Measurements from ENCODE around the gene INPP4B.

INPP4B gene

GRCh38 chr4:142367418-142368180 is 478.5 kb downstream of the INPP4B start:
- DNase-seq: no peak

GRCh38 chr4:142366769-142367181 is 479.3 kb downstream of the INPP4B start:
- no peak for DNase-seq

GRCh38 chr4:142365391-142365790 is 480.7 kb downstream of the INPP4B start:
- DNase-seq: no peak

GRCh38 chr4:142363686-142364085 is 482.4 kb downstream of the INPP4B start:
- no peak for DNase-seq

- no peak for DNase-seq
Observed at GRCh38 chr4:142361981-142362380, 484.1 kb downstream of the INPP4B start.

- no peak for DNase-seq
Observed at GRCh38 chr4:142360657-142361056, 485.4 kb downstream of the INPP4B start.

- no peak for DNase-seq
Observed at GRCh38 chr4:142358656-142359055, 487.4 kb downstream of the INPP4B start.

- no peak for DNase-seq
Observed at GRCh38 chr4:142356801-142357200, 489.3 kb downstream of the INPP4B start.

- no peak for DNase-seq
Observed at GRCh38 chr4:142356118-142356759, 489.9 kb downstream of the INPP4B start.

- no peak for DNase-seq
Observed at GRCh38 chr4:142355421-142355930, 490.6 kb downstream of the INPP4B start.

- DNase-seq: no peak
Observed at GRCh38 chr4:142354794-142355420, 491.2 kb downstream of the INPP4B start.

- DNase-seq: no peak
Observed at GRCh38 chr4:142354041-142354440, 492.1 kb downstream of the INPP4B start.

- no peak for DNase-seq
Observed at GRCh38 chr4:142353149-142353738, 492.9 kb downstream of the INPP4B start.

GRCh38 chr4:142352712-142353111 is 493.4 kb downstream of the INPP4B start:
- no peak for DNase-seq

- DNase-seq: no peak
Observed at GRCh38 chr4:142351958-142352357, 494.1 kb downstream of the INPP4B start.

- DNase-seq: no peak
Observed at GRCh38 chr4:142350871-142351270, 495.2 kb downstream of the INPP4B start.

- no peak for DNase-seq
Observed at GRCh38 chr4:142348613-142349021, 497.5 kb downstream of the INPP4B start.

- DNase-seq: no peak
Observed at GRCh38 chr4:142347241-142347640, 498.9 kb downstream of the INPP4B start.

GRCh38 chr4:142345924-142346323 is 500.2 kb downstream of the INPP4B start:
- DNase-seq: no peak

GRCh38 chr4:142341268-142341667 is 504.8 kb downstream of the INPP4B start:
- DNase-seq: no peak

GRCh38 chr4:142339053-142339452 is 507.0 kb downstream of the INPP4B start:
- no peak for DNase-seq

- DNase-seq: no peak
Observed at GRCh38 chr4:142336251-142336934, 509.7 kb downstream of the INPP4B start.

GRCh38 chr4:142334931-142335330 is 511.2 kb downstream of the INPP4B start:
- no peak for DNase-seq
